Suprapubic skin (tissue), 4 donors: ENCODE results near the gene OSGEP. TPM values are rescaled to one million over a fixed set of nuclear protein-coding genes. Genes with fewer than 3 reads are reported as not detected.

Source experiments
- DNase-seq, 2 donors: peaks; one replicate each; pipeline ENCODE4 v3.0.0-alpha.2; 2019; ENCODE audit warnings: low spot score in 2 of 2
- H3K27ac ChIP-seq: fragments of 200-600 bp; sonication (generic); one replicate; pipeline ENCODE4 v1.5.1; 2019
- H3K27me3 ChIP-seq: fragments of 200-600 bp; sonication (generic); one replicate; pipeline ENCODE4 v1.5.1; 2019
- H3K36me3 ChIP-seq: fragments of 200-600 bp; sonication (generic); one replicate; pipeline ENCODE4 v1.5.1; 2019
- H3K4me1 ChIP-seq: fragments of 200-600 bp; sonication (generic); one replicate; pipeline ENCODE4 v1.5.1; 2019
- H3K4me3 ChIP-seq: fragments of 200-600 bp; sonication (generic); one replicate; pipeline ENCODE4 v1.5.1; 2019; ENCODE audit warnings: mild to moderate bottlenecking
- H3K9me3 ChIP-seq: fragments of 200-600 bp; sonication (generic); one replicate; pipeline ENCODE4 v1.5.1; 2019
- CTCF ChIP-seq, 2 donors: fragments of 200-600 bp in 1 of 2; fragments of 450-650 bp in 1 of 2; sonication (generic) in 1 of 2; IDR thresholded peaks; one replicate each; pipeline ENCODE4 v1.5.1; 2016 to 2019; ENCODE audit warnings: antibody characterized with exemption in 2 of 2, mild to moderate bottlenecking in 1 of 2, moderate library complexity in 1 of 2
- EP300 ChIP-seq: sonication (generic); formaldehyde crosslinking; IDR thresholded peaks from one replicate; pipeline ENCODE4 v1.6.1; 2017; ENCODE audit warnings: antibody characterized with exemption
- POLR2A ChIP-seq, 2 donors: fragments of 450-650 bp; IDR thresholded peaks; one replicate each; pipeline ENCODE4 v1.6.1; 2017; ENCODE audit warnings: antibody characterized with exemption in 2 of 2, mild to moderate bottlenecking in 2 of 2, moderate library complexity in 2 of 2
- POLR2AphosphoS5 ChIP-seq, 3 donors: sonication (generic); formaldehyde crosslinking; IDR thresholded peaks; one replicate each; pipeline ENCODE4 v1.6.1; 2017; ENCODE audit warnings: antibody characterized with exemption in 3 of 3
- WGBS: methylation state at CpG from one replicate; pipeline ENCODE4 v1.1.5; 2018; 5-methylcytosine and 5-hydroxymethylcytosine counted together
- total RNA-seq, 4 donors: library from RNA; depleted of rRNA; stranded (reverse); fragments of >200 nt; gene quantifications; one replicate each; pipeline ENCODE4 v1.1.0, GENCODE V29; 2016

OSGEP gene
- total RNA-seq, 4 donors from 2014 or later, result 40.8 to 91.0 (median 44.8) TPM

GRCh38 chr14:20403521-20403920, 51.1 kb downstream of the OSGEP start:
- Histone ChIP-seq H3K9me3 (no peaks in the 10 kb centered on the region), H3K27ac (no peak overlapping the region), H3K36me3 (peaks cover 83% of the 10 kb centered on the region), H3K27me3 (no peaks in the 10 kb centered on the region), H3K4me3 (no peak overlapping the region), H3K4me1 (peaks cover 7% of the 10 kb centered on the region)
- TF ChIP-seq CTCF (IDR thresholded peaks at IDR 0.05) (no peak), POLR2AphosphoS5 (IDR thresholded peaks at IDR 0.05) (no peak), POLR2A (IDR thresholded peaks at IDR 0.05) (no peak), EP300 (no peak)
- no peak for DNase-seq
- 90% methylated on average over 9 of the region's 11 CpGs for WGBS

GRCh38 chr14:20400965-20401593, 53.5 kb downstream of the OSGEP start:
- H3K4me1 ChIP-seq, result peaks cover 7% of the 10 kb centered on the region
- no peaks in the 10 kb centered on the region for H3K9me3 ChIP-seq
- no peak for DNase-seq
- 65% methylated on average over 10 of the region's 10 CpGs for WGBS
- no peak overlapping the region for H3K4me3 ChIP-seq
- no peaks in the 10 kb centered on the region for H3K27me3 ChIP-seq
- no peak for TF ChIP-seq EP300
- TF ChIP-seq POLR2AphosphoS5 (IDR thresholded peaks at IDR 0.05), result no peak
- TF ChIP-seq POLR2A (IDR thresholded peaks at IDR 0.05), result no peak
- TF ChIP-seq CTCF (IDR thresholded peaks at IDR 0.05), result no peak
- no peak overlapping the region for H3K27ac ChIP-seq
- peaks cover 82% of the 10 kb centered on the region for H3K36me3 ChIP-seq

DNA sequence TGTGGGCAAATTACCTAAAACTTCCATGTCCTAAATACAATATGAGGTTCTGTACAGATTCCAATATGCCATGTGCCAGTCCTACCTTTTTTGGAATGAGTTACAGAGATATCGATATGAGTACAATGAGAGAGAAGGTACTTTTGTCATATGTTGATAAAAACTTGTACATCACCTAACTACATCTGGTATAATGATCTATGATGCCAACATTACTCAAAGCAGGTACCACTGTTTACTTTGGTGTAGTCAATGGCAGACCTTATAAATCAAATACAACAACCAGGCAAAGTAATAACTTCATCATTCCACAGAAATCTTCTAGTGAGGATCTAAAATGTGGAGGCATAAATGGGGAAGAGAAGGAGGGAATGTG, 54.0 kb downstream of the OSGEP start:
- no peak for DNase-seq
- H3K4me3 ChIP-seq, result no peak overlapping the region
- H3K27me3 ChIP-seq, result no peaks in the 10 kb centered on the region
- peaks cover 7% of the 10 kb centered on the region for H3K4me1 ChIP-seq
- no peak overlapping the region for H3K27ac ChIP-seq
- no peak for TF ChIP-seq CTCF (IDR thresholded peaks at IDR 0.05)
- no peak for TF ChIP-seq POLR2AphosphoS5 (IDR thresholded peaks at IDR 0.05)
- TF ChIP-seq POLR2A (IDR thresholded peaks at IDR 0.05), result no peak
- TF ChIP-seq EP300, result no peak
- peaks cover 82% of the 10 kb centered on the region for H3K36me3 ChIP-seq
- H3K9me3 ChIP-seq, result no peaks in the 10 kb centered on the region
- WGBS, result 82% methylated on average over 1 of the region's 1 CpG

DNA sequence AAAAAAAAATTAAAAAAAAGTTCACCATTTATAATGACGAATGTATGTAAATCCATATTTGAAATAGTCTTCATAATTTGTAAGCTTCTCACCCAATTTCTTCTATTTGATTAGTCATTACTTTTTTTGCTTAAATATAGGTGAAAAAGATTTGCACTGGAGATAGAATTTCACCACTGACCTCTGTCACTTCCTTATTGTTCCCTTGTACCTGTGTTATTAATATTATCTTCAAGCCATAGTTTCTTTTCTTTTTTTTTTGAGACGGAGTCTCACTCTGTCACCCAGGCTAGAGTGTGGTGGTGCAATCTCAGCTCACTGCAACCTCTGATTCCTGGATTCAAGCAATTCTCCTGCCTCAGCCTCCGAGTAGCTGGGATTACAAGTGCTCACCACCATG, 57.1 kb downstream of the OSGEP start:
- peaks cover 7% of the 10 kb centered on the region for H3K4me1 ChIP-seq
- no peak for TF ChIP-seq POLR2AphosphoS5 (IDR thresholded peaks at IDR 0.05)
- no peak for TF ChIP-seq CTCF (IDR thresholded peaks at IDR 0.05)
- no peak for TF ChIP-seq EP300
- no peak for TF ChIP-seq POLR2A (IDR thresholded peaks at IDR 0.05)
- WGBS, result 95% methylated on average over 3 of the region's 3 CpGs
- peaks cover 84% of the 10 kb centered on the region for H3K36me3 ChIP-seq
- H3K27ac ChIP-seq, result no peak overlapping the region
- H3K27me3 ChIP-seq, result no peaks in the 10 kb centered on the region
- H3K9me3 ChIP-seq, result no peaks in the 10 kb centered on the region
- DNase-seq, result no peak
- H3K4me3 ChIP-seq, result no peak overlapping the region

Other genes with a start within 250 kb of the OSGEP start
- not detected for gene OR11H6, start 231.1 kb downstream of the OSGEP start, total RNA-seq
- gene OR11H7, start 225.8 kb downstream of the OSGEP start, total RNA-seq, result not detected
- gene OR11H4, start 215.5 kb downstream of the OSGEP start, total RNA-seq, result not detected
- gene TTC5, start 148.9 kb downstream of the OSGEP start, total RNA-seq, result 10 to 100 TPM; 13.3 to 23.3 (median 14.6) TPM
- gene CCNB1IP1, start 121.5 kb downstream of the OSGEP start, total RNA-seq, result 10 to 100 TPM; 42.5 to 50.3 (median 47.6) TPM
- 10 to 100 TPM; 12.2 to 34.0 (median 14.9) TPM for gene PARP2, start 111.2 kb downstream of the OSGEP start, total RNA-seq
- 10 to 100 TPM; 16.3 to 34.0 (median 25.1) TPM for gene TEP1, start 41.3 kb downstream of the OSGEP start, total RNA-seq
- gene KLHL33, start 18.6 kb downstream of the OSGEP start, total RNA-seq, result under 1 TPM in 1 of 4 donors, not detected in 3; 0.08 TPM
- gene APEX1, start 414 bp upstream of the OSGEP start, total RNA-seq, result 100 to 1,000 TPM; 119 to 133 (median 129) TPM
- gene PIP4P1, start 6.6 kb upstream of the OSGEP start, total RNA-seq, result 10 to 100 TPM; 23.7 to 36.5 (median 28.9) TPM
- gene PNP, start 14.6 kb upstream of the OSGEP start, total RNA-seq, result 10 to 100 TPM; 26.9 to 83.4 (median 52.9) TPM
- not detected for gene RNASE10, start 50.7 kb upstream of the OSGEP start, total RNA-seq
- gene RNASE9, start 106.2 kb upstream of the OSGEP start, total RNA-seq, result not detected
- gene RNASE11, start 133.2 kb upstream of the OSGEP start, total RNA-seq, result not detected
- not detected for gene RNASE12, start 136.6 kb upstream of the OSGEP start, total RNA-seq
- not detected for gene OR6S1, start 186.9 kb upstream of the OSGEP start, total RNA-seq
- 10 to 100 TPM; 43.9 to 84.2 (median 66.2) TPM for gene RNASE4, start 229.7 kb upstream of the OSGEP start, total RNA-seq
- gene ANG, start 234.0 kb upstream of the OSGEP start, total RNA-seq, result 10 to 100 TPM; 19.3 to 46.9 (median 27.1) TPM